Fibroblast of mammary gland (primary cell): ENCODE data around the gene RFX3.

ENCODE experiments used
- DNase-seq: peaks from one replicate; pipeline ENCODE4 v3.0.0-alpha.2; 2010; ENCODE audit warnings: low read depth
- H3K4me3 ChIP-seq: 2 replicates; pipeline ENCODE4 v1.5.1; 2011; ENCODE audit warnings: low read depth, mild to moderate bottlenecking, low read length, moderate library complexity; ENCODE audit not compliant: control insufficient read depth
- TF ChIP-seq, protein P1 (sequence below): conservative IDR thresholded peaks from 2 replicates; pipeline ENCODE4 v1.5.1; 2011; ENCODE audit warnings: low read depth, low read length, inconsistent platforms; ENCODE audit not compliant: control insufficient read depth, insufficient read depth

The RFX3 gene

DNA sequence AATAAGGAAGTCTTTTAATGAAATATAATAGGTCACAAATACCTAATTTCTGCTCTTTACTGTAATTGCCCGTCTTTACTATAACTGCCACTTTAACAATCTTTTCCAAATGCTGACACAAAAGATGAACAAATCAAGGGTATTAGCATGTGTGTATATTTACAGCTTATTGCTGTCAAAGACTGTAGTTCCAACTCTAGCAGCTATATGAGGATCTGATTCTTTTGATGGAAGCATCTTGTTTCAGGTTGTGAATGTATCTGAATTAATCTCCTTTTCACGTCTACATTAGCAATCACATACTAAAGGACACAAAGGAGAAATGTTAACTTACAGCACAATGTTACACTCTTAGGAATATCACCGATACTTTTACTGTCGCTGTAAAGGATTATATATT, 27.9 kb downstream of the RFX3 start:
- H3K4me3 ChIP-seq = no peak overlapping the region
- DNase-seq = no peak
- TF ChIP-seq, protein P1, sequence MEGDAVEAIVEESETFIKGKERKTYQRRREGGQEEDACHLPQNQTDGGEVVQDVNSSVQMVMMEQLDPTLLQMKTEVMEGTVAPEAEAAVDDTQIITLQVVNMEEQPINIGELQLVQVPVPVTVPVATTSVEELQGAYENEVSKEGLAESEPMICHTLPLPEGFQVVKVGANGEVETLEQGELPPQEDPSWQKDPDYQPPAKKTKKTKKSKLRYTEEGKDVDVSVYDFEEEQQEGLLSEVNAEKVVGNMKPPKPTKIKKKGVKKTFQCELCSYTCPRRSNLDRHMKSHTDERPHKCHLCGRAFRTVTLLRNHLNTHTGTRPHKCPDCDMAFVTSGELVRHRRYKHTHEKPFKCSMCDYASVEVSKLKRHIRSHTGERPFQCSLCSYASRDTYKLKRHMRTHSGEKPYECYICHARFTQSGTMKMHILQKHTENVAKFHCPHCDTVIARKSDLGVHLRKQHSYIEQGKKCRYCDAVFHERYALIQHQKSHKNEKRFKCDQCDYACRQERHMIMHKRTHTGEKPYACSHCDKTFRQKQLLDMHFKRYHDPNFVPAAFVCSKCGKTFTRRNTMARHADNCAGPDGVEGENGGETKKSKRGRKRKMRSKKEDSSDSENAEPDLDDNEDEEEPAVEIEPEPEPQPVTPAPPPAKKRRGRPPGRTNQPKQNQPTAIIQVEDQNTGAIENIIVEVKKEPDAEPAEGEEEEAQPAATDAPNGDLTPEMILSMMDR = no peak

DNA sequence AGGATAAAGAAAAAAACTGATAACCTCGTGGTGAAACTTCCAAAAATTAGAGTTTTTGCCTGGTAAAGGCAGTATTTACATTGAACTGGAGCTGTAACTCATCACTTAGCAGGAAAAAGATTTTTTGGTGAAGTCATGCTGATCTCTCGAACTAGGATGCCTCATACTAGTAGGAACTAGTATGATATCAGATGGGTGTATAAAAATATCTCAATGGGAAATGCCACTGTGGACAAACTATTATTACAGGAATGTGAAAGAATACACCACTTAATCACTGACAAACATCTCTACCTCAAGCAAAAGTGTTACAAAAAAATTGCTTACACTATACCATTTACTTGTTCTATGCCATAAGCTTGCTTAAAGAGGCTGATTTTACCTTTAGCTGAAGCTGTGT, 28.4 kb downstream of the RFX3 start:
- DNase-seq = no peak
- H3K4me3 ChIP-seq = no peak overlapping the region
- TF ChIP-seq, protein P1 = no peak

DNA sequence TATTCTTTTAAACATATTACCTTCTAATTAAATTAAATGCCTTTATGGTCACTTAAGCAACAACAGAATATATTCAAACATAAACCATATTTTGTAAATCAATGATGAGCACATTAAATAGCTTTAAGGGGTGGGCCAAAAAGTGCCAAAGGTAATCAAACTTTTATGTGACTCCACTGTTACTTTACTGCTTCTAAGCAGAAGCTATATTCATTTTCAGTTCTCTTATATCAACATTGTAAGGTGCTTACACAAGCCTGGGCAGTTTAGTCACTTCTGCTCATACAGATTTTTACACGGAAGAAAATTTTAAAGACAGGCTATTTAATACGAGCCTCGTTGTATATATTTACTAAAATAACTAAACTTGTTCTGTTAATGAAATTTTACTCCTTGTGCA, 29.9 kb downstream of the RFX3 start:
- H3K4me3 ChIP-seq = no peak overlapping the region
- TF ChIP-seq, protein P1 = no peak
- no peak for DNase-seq

DNA sequence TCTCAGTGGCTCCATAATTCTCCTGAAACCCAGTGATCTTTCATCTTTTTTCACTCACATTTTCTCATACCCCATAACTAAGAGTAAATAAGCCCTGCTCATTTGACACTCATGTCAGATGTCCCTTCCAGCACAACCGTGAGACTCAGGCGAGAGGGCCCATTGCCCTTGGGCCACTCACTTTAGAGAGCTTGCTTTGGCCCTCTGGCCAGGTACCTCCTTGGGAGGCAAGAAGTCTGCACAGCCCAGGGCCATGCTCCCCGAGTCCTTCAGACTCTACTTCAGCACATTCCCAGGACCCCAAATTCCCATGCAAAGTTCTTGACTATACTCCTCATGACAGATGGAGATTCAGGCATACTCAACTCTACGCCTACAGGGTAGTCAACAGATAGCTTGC, 33.6 kb downstream of the RFX3 start:
- DNase-seq = no peak
- TF ChIP-seq, protein P1 = no peak
- H3K4me3 ChIP-seq = no peak overlapping the region

DNA sequence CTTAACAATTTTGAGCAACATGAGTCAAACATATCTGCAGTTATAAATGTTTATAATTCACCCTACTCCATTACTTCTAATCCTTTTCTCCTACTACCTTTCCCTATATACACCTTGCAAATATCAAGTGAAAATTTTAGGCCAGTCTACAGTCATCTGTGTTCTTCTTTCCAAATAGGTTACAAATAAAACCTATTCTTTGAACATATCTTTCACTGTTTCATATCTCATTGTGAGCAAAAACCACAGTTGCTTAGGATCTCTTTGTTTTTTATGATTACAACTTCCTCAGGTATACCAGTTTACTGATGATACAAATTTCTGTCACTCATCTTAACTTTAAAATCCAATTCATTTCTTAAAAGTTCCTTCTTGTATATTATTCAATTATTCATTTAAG, 34.4 kb downstream of the RFX3 start:
- TF ChIP-seq, protein P1 = no peak
- no peak overlapping the region for H3K4me3 ChIP-seq
- DNase-seq = no peak

DNA sequence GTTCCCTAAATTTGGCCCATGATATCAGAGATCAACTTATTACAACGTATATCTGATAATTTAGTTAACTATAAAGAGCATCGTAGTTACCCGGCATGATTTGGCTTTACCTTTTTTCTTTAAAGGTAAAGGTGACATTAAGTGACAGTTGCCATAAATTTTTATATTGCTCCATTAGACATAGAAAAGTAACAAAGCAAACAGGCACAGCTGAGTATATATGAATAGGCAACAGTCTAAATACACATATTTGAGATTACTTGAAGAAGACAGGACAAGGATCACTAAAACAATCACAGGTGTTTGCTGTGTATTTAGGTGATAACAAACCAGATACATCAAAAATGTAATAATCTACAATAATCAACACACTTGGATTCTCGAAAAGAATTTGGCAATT, 34.8 kb downstream of the RFX3 start:
- no peak overlapping the region for H3K4me3 ChIP-seq

More for the DNA sequence above, 34.8 kb downstream of the RFX3 start:
- TF ChIP-seq, protein P1 = no peak
- no peak for DNase-seq
